HG03196 (cell line): ENCODE data around the gene G6PC3.

Experiments used
- ATAC-seq: cut with Tn5 transposase; IDR thresholded peaks from one replicate; pipeline ENCODE4 v1.9.1; 2021; ENCODE audit not compliant: unreplicated experiment

G6PC3 gene

DNA sequence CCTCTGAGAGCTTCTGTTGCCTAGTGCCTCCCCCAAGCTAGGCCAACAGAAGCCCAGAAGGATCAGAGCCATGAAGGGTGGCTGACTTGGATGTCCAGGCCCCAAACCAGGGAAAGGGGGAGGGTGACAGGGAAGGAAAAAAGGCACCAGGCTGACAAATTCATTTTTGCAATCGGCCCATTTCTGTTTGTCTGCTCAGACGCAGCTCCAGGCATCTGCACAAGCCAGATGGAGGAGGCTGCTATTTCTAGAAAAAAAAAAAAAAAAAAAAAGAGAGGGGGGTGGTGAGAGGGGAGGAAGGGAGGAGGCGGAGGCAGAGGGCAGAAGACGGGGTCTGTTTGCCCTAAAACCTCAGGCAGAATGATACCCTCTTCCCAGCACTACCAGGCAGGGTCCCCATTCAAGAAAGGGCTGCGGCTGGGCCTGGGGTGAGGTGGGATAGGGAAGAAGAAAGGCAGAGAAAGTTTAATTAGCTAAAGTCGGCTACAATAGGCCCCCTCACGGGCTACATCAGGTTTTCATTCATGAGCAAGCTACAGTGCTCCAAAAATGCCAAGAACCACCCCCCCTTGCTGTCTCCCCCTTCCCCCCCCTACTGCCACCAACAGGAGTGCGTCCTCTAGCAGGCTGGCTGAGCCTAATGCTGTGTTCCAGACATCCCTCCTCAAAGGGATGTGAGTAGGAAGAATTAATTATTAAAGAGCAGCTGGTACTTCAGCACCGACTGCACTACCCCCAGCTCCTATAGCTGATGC is 50.5 kb downstream of the G6PC3 start:
- ATAC-seq = no peak

- no peak for ATAC-seq
Measured at GRCh38 chr17:44121997-44122815, 51.7 kb downstream of the G6PC3 start.

GRCh38 chr17:44122816-44123355 is 52.4 kb downstream of the G6PC3 start:
- ATAC-seq = peak; percentile 4

DNA sequence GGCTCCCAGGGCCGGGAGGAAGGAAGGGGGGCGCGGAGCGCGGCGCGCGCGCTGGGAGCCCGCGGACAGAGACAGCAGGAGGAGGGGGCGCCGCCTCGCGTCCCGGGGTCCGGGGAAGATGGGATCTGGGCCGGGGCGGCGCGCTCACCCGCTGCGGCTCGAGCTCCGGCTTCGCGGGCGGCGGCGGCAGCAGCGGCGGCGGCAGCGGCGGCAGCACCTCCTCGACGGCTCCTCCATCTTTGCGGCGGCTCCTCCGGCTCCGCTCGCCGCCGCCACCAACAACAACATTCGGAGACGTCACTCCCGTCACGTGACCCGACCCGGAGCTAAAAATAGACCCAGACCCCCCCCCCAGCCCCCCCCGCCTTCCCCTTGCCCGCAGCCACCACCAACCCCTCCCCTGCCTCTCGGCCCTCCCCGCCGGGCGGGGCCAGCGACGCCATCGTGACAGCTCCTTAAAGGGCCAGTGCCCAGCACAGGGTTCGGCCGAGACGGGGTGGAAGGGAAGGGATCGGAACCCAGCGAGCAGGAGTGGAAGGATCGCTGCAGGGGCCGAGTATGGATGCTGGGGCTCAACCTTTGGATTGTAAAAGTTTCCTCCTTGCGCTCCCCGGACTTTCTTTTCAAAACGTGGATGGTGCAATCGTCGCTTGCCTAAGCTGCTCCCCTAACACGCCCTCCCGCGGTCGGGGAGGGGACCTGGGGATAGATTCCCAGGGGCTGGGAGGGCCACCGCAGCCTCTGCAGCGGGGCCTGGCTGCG is 53.0 kb downstream of the G6PC3 start, which contains the start of gene HDAC5:
Gene HDAC5, minus strand, starts transcription at position 286 of the 762 bp plus-strand sequence. CDS start 6,126 bp downstream, outside the sequence.
- peak; percentile 88 for ATAC-seq

GRCh38 chr17:44124118-44124438 is 53.5 kb downstream of the G6PC3 start:
- no peak for ATAC-seq
